HepG2 (cell line): ENCODE results near the gene TYMS. TPM values are rescaled to one million over a fixed set of nuclear protein-coding genes. Genes with fewer than 3 reads are reported as not detected.

Source experiments
- CSRNP1 ChIP-seq: sonication (generic); formaldehyde crosslinking; IDR thresholded peaks from 2 replicates; pipeline ENCODE4 v1.8.1; 2023; ENCODE audit warnings: mild to moderate bottlenecking, missing genetic modification reagents
- GABPA ChIP-seq, 2 experiments: IDR thresholded peaks; 2 replicates each; pipeline ENCODE4 v1.6.1; 2011 to 2016; ENCODE audit warnings: low read depth in 2 of 2, low read length in 1 of 2, missing biosample characterization in 1 of 2, missing genetic modification characterization in 1 of 2
- HBP1 ChIP-seq: IDR thresholded peaks from 2 replicates; pipeline ENCODE4 v1.6.1; 2016; ENCODE audit warnings: low read depth, control low read depth
- HNRNPH1 ChIP-seq: fragments of 200-400 bp; formaldehyde crosslinking; optimal IDR thresholded peaks from 2 replicates; pipeline ENCODE3; 2017; ENCODE audit warnings: mild to moderate bottlenecking, low read depth, low read length
- HOXA9 ChIP-seq: sonication (generic); formaldehyde crosslinking; IDR thresholded peaks from 2 replicates; pipeline ENCODE4 v1.8.1; 2022; ENCODE audit warnings: missing genetic modification reagents, mild to moderate bottlenecking, moderate library complexity, borderline replicate concordance
- ISX ChIP-seq: sonication (generic); formaldehyde crosslinking; conservative IDR thresholded peaks from 2 replicates; pipeline ENCODE4 v1.5.0; 2020; ENCODE audit warnings: missing genetic modification reagents
- KLF6 ChIP-seq: IDR thresholded peaks from 2 replicates; pipeline ENCODE4 v1.8.0; 2016; ENCODE audit warnings: missing biosample characterization, missing genetic modification reagents
- NCOR1 ChIP-seq: fragments of 200-600 bp; sonication (generic); IDR thresholded peaks from 2 replicates; pipeline ENCODE4 v1.7.0; 2017; ENCODE audit warnings: antibody characterized with exemption, low read length, borderline replicate concordance
- ONECUT2 ChIP-seq: sonication (generic); formaldehyde crosslinking; IDR thresholded peaks from 2 replicates; pipeline ENCODE4 v1.4.0; 2020; ENCODE audit warnings: missing genetic modification reagents
- PAWR ChIP-seq: sonication (generic); formaldehyde crosslinking; IDR thresholded peaks from 2 replicates; pipeline ENCODE4 v1.4.0; 2020; ENCODE audit warnings: missing genetic modification reagents, mild to moderate bottlenecking, borderline replicate concordance
- PBX2 ChIP-seq: IDR thresholded peaks from 2 replicates; pipeline ENCODE4 v1.6.1; 2016; ENCODE audit warnings: control low read depth
- PTBP1 ChIP-seq: fragments of 200-400 bp; formaldehyde crosslinking; IDR thresholded peaks from 2 replicates; pipeline ENCODE4 v1.6.1; 2018; ENCODE audit warnings: low read length, low read depth; ENCODE audit not compliant: poor library complexity, severe bottlenecking
- REL ChIP-seq: sonication (generic); formaldehyde crosslinking; conservative IDR thresholded peaks from 2 replicates; pipeline ENCODE4 v1.8.0; 2022; ENCODE audit warnings: mild to moderate bottlenecking, missing genetic modification reagents, moderate library complexity
- SAP130 ChIP-seq: IDR thresholded peaks from 2 replicates; pipeline ENCODE4 v1.6.1; 2016; ENCODE audit warnings: low read depth
- SMARCC2 ChIP-seq: fragments of 450-650 bp; IDR thresholded peaks from 2 replicates; pipeline ENCODE4 v1.6.1; 2017; ENCODE audit warnings: antibody characterized with exemption, mild to moderate bottlenecking
- SP1 ChIP-seq, 2 experiments: fragments of 450-650 bp in 1 of 2; sonication (generic) in 1 of 2; formaldehyde crosslinking in 1 of 2; IDR thresholded peaks; 2 replicates each; pipeline versions ENCODE4 v1.4.0 to v1.6.1; 2016 to 2020; ENCODE audit warnings: missing genetic modification reagents in 1 of 2
- SRSF4 ChIP-seq: fragments of 200-400 bp; formaldehyde crosslinking; IDR thresholded peaks from one replicate; pipeline ENCODE4 v1.6.1; 2018; ENCODE audit warnings: mild to moderate bottlenecking, low read depth, low read length, moderate library complexity; ENCODE audit not compliant: poor library complexity, severe bottlenecking
- TFDP2 ChIP-seq: sonication (generic); formaldehyde crosslinking; IDR thresholded peaks from 2 replicates; pipeline ENCODE4 v1.4.0; 2020; ENCODE audit warnings: missing genetic modification reagents
- XRCC5 ChIP-seq: fragments of 200-400 bp; formaldehyde crosslinking; optimal IDR thresholded peaks from 2 replicates; pipeline ENCODE3; 2017; ENCODE audit warnings: mild to moderate bottlenecking, low read length
- ZBTB42 ChIP-seq: sonication (generic); formaldehyde crosslinking; IDR thresholded peaks from 2 replicates; pipeline ENCODE4 v1.5.0; 2020; ENCODE audit warnings: mild to moderate bottlenecking, missing genetic modification reagents
- ZNF549 ChIP-seq: sonication (generic); formaldehyde crosslinking; IDR thresholded peaks from 2 replicates; pipeline ENCODE4 v1.5.0; 2020; ENCODE audit warnings: missing genetic modification reagents
- ZNF550 ChIP-seq: sonication (generic); formaldehyde crosslinking; IDR thresholded peaks from 2 replicates; pipeline ENCODE4 v1.4.0; 2020; ENCODE audit warnings: mild to moderate bottlenecking, missing genetic modification reagents, borderline replicate concordance
- ZNF557 ChIP-seq: sonication (generic); formaldehyde crosslinking; IDR thresholded peaks from 2 replicates; pipeline ENCODE4 v1.4.0; 2020; ENCODE audit warnings: missing genetic modification reagents
- ZNF589 ChIP-seq: sonication (generic); formaldehyde crosslinking; conservative IDR thresholded peaks from 2 replicates; pipeline ENCODE4 v1.8.0; 2022; ENCODE audit warnings: mild to moderate bottlenecking, moderate library complexity, missing genetic modification reagents
- ZNF703 ChIP-seq: sonication (generic); formaldehyde crosslinking; IDR thresholded peaks from 2 replicates; pipeline ENCODE4 v1.5.1; 2020; ENCODE audit warnings: missing genetic modification reagents, mild to moderate bottlenecking, moderate library complexity, borderline replicate concordance
- ZNF773 ChIP-seq: sonication (generic); formaldehyde crosslinking; IDR thresholded peaks from 2 replicates; pipeline ENCODE4 v1.4.0; 2020; ENCODE audit warnings: missing genetic modification reagents, borderline replicate concordance
- polyA plus RNA-seq, 8 experiments: library from polyadenylated mRNA; depleted of rRNA in 3 of 8; stranded (reverse) in 7 of 8; unstranded in 1 of 8; fragments of >200 nt; fragmentation: Illumina TruSeq in 4 of 8; extraction: Trizol in 4 of 8; gene quantifications; 2 replicates each; pipeline versions ENCODE4 v1.2.1 to v1.2.3, GENCODE V29; 2011 to 2016; ENCODE audit warnings: low read depth in 4 of 8, missing spikeins in 1 of 8, mixed read lengths in 1 of 8; ENCODE audit not compliant: insufficient read depth in 1 of 8
- total RNA-seq, 5 experiments: library from RNA; depleted of rRNA; stranded (reverse); fragments of >200 nt; fragmentation: Illumina TruSeq; extraction: Trizol; gene quantifications; 2 replicates each; pipeline ENCODE4 v1.2.3, GENCODE V29; 2016; ENCODE audit warnings: low read depth in 1 of 5

Gene TYMS
- total and polyA plus RNA-seq, 2 of the 13 experiments (the other 11 are each of a cell fraction or from before 2014, with no cell fraction given) = 80.1 to 106 TPM

- 0 out of 2 replicates have a peak, but pooled peaks have one; percentile 41 for TF ChIP-seq KLF6 (CRISPR knock-in tag)
- no peak for TF ChIP-seq GABPA (IDR thresholded peaks at IDR 0.05; ENCODE audit: low read depth, low read length)
- no peak for TF ChIP-seq GABPA (CRISPR knock-in tag; IDR thresholded peaks at IDR 0.05; ENCODE audit: low read depth)
- no peak for TF ChIP-seq ISX (CRISPR knock-in tag)
- no peak for TF ChIP-seq XRCC5
- no peak for TF ChIP-seq SRSF4
- TF ChIP-seq HBP1 (CRISPR knock-in tag) = no peak
- TF ChIP-seq ZBTB42 (CRISPR knock-in tag) = no peak
- no peak for TF ChIP-seq SP1 (IDR thresholded peaks at IDR 0.05)
- TF ChIP-seq SP1 (CRISPR knock-in tag; IDR thresholded peaks at IDR 0.05) = no peak
- TF ChIP-seq ZNF589 (CRISPR knock-in tag) = no peak
- no peak for TF ChIP-seq CSRNP1 (CRISPR knock-in tag)
- TF ChIP-seq SAP130 = peak; percentile 19; the same call in 1 of the 2 replicates
- no peak for TF ChIP-seq PTBP1
- TF ChIP-seq REL = no peak
- no peak for TF ChIP-seq HOXA9
- TF ChIP-seq ZNF550 (CRISPR knock-in tag) = no peak
- TF ChIP-seq ZNF549 (CRISPR knock-in tag) = no peak
- TF ChIP-seq ZNF557 = no peak
- no peak for TF ChIP-seq NCOR1
- no peak for TF ChIP-seq ZNF703 (CRISPR knock-in tag)
- TF ChIP-seq SMARCC2 = no peak
- TF ChIP-seq ZNF773 (CRISPR knock-in tag) = no peak
- no peak for TF ChIP-seq ONECUT2 (CRISPR knock-in tag)
- no peak for TF ChIP-seq PBX2 (CRISPR knock-in tag)
- TF ChIP-seq HNRNPH1 = no peak
- no peak for TF ChIP-seq TFDP2
- no peak for TF ChIP-seq PAWR (CRISPR knock-in tag)
These were observed 45.9 kb downstream of the TYMS start (continued) for GRCh38 chr18:703213-703967.
